ENCODE measurements around the gene GNB3. TPM values are rescaled to one million over a fixed set of nuclear protein-coding genes. Genes with fewer than 3 reads are reported as not detected.

GNB3 gene
- polyA plus RNA-seq, 1 of the 3 experiments (the other 2 are of a cell fraction), result 12.9 TPM

GRCh38 chr12:6796576-6796975 lies 44.1 kb upstream of the GNB3 start:
- Histone ChIP-seq H3K9me3 (no peaks in the 10 kb centered on the region), H4K20me1 (ENCODE audit: insufficient read depth) (no peaks in the 10 kb centered on the region), H3F3A (replicated peaks; ENCODE audit: insufficient read depth) (no peaks in the 10 kb centered on the region), H3K4me3 (ENCODE audit: low read depth in 2 of 2, low read length in 1 of 2) (no peak overlapping the region), H3K27ac (ENCODE audit: low read depth in 2 of 2, low read length in 1 of 2) (no peak overlapping the region), H3K79me2 (ENCODE audit: insufficient read depth) (no peaks in the 10 kb centered on the region), H3K4me2 (no peak overlapping the region), H3K9ac (no peak overlapping the region), H3K9me2 (no peaks in the 10 kb centered on the region), H3K27me3 (ENCODE audit: insufficient read depth) (no peaks in the 10 kb centered on the region), H2AFZ (ENCODE audit: low read depth) (no peak overlapping the region), H3K36me3 (replicated peaks in 1 of 2; ENCODE audit: control insufficient read depth in 1 of 2, insufficient read depth in 2 of 2, low read length in 1 of 2) (no peaks in the 10 kb centered on the region), H3K4me1 (ENCODE audit: control insufficient read depth in 1 of 2, insufficient read depth in 2 of 2, low read depth in 1 of 2, low read length in 1 of 2) (peaks cover 0 to 9% of the 10 kb centered on the region in 2 experiments; a peak in 1 of 4 replicates)
- POLR2A ChIA-PET, result no interaction called here
- no peak for DNase-seq
- WGBS (ENCODE audit: low lambda C conversion rate), result 69% methylated on average over 4 of the region's 4 CpGs
- TF ChIP-seq RAD21 (IDR thresholded peaks at IDR 0.05; ENCODE audit: low read length) (no peak), EZH2phosphoT487 (IDR thresholded peaks at IDR 0.05; ENCODE audit: borderline replicate concordance, low read depth) (no peak), YY1 (IDR thresholded peaks at IDR 0.05; ENCODE audit: low read depth) (no peak), JUND (IDR thresholded peaks at IDR 0.05) (no peak), REST (IDR thresholded peaks at IDR 0.05; ENCODE audit: low read depth, low read length) (no peak), RXRA (IDR thresholded peaks at IDR 0.05; ENCODE audit: borderline replicate concordance, low read depth) (no peak), MXI1 (IDR thresholded peaks at IDR 0.05; ENCODE audit: low read depth, low read length) (no peak), IRF3 (IDR thresholded peaks at IDR 0.05; ENCODE audit: low read depth, low read length) (no peak), ELF1 (IDR thresholded peaks at IDR 0.05) (no peak), USF1 (IDR thresholded peaks at IDR 0.05; ENCODE audit: borderline replicate concordance, low read depth) (no peak), FOXJ3 (CRISPR knock-in tag; IDR thresholded peaks at IDR 0.05) (no peak), CHD2 (IDR thresholded peaks at IDR 0.05; ENCODE audit: low read length, partially characterized antibody) (no peak), RFX5 (IDR thresholded peaks at IDR 0.05; ENCODE audit: low read length) (no peak), FOSL2 (IDR thresholded peaks at IDR 0.05; ENCODE audit: borderline replicate concordance, low read depth) (no peak), NFIC (IDR thresholded peaks at IDR 0.05; ENCODE audit: borderline replicate concordance) (no peak), NRF1 (IDR thresholded peaks at IDR 0.05; ENCODE audit: low read depth, low read length) (no peak), MEF2A (IDR thresholded peaks at IDR 0.05; ENCODE audit: borderline replicate concordance, low read depth) (no peak), GATA2 (CRISPR knock-in tag; IDR thresholded peaks at IDR 0.05) (no peak), TCF12 (IDR thresholded peaks at IDR 0.05) (no peak)
- TF ChIP-seq, protein P1, sequence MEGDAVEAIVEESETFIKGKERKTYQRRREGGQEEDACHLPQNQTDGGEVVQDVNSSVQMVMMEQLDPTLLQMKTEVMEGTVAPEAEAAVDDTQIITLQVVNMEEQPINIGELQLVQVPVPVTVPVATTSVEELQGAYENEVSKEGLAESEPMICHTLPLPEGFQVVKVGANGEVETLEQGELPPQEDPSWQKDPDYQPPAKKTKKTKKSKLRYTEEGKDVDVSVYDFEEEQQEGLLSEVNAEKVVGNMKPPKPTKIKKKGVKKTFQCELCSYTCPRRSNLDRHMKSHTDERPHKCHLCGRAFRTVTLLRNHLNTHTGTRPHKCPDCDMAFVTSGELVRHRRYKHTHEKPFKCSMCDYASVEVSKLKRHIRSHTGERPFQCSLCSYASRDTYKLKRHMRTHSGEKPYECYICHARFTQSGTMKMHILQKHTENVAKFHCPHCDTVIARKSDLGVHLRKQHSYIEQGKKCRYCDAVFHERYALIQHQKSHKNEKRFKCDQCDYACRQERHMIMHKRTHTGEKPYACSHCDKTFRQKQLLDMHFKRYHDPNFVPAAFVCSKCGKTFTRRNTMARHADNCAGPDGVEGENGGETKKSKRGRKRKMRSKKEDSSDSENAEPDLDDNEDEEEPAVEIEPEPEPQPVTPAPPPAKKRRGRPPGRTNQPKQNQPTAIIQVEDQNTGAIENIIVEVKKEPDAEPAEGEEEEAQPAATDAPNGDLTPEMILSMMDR (IDR thresholded peaks at IDR 0.05), result no peak
- CTCF ChIA-PET, result interaction anchor here (0.9 to 1.9 kb wide), 4 partner anchors 29 to 60 kb away, joined by 3 to 10 read pairs (median 6); partner anchors contain the start of gene MLF2

Measured in SK-N-SH (cell line).